Ovary (tissue), 3 donors: ENCODE results near the gene RMND5B.

Source experiments
- CTCF ChIP-seq, 3 donors: fragments of 450-650 bp in 2 of 3; fragments of 200-600 bp in 1 of 3; IDR thresholded peaks; one replicate each; pipeline versions ENCODE4 v1.5.1 to v1.8.0; 2016 to 2022; ENCODE audit warnings: antibody characterized with exemption in 3 of 3, mild to moderate bottlenecking in 1 of 3
- POLR2A ChIP-seq: fragments of 450-650 bp; IDR thresholded peaks from one replicate; pipeline ENCODE4 v1.6.1; 2017; ENCODE audit warnings: antibody characterized with exemption, mild to moderate bottlenecking, moderate library complexity
- donor health status: DM: no; HTN: no; CAD: no.

GRCh38 chr5:178122346-178122745, 8.5 kb upstream of the RMND5B start:
- TF ChIP-seq CTCF (IDR thresholded peaks at IDR 0.05), result no peak
- TF ChIP-seq POLR2A, result no peak
